Tibial nerve (tissue), 4 donors: Measurements from ENCODE around the gene LDHD. TPM values are rescaled to one million over a fixed set of nuclear protein-coding genes. Genes with fewer than 3 reads are reported as not detected.
A peak's percentile ranks its signal among the peaks of the same experiment; 100 is the strongest.

Experiments used
- DNase-seq, 2 donors: peaks; one replicate each; pipeline ENCODE4 v3.0.0-alpha.2; 2019; ENCODE audit warnings: low spot score in 2 of 2
- H3K27ac ChIP-seq, 4 donors: fragments of 200-600 bp; sonication (generic) in 3 of 4; one replicate each; pipeline ENCODE4 v1.5.1; 2017 to 2019; ENCODE audit warnings: mild to moderate bottlenecking in 1 of 4
- H3K27me3 ChIP-seq, 2 donors: fragments of 200-600 bp; sonication (generic) in 1 of 2; one replicate each; pipeline versions ENCODE4 v1.5.1 to v1.6.0; 2017 to 2019
- H3K36me3 ChIP-seq, 3 donors: fragments of 200-600 bp; sonication (generic); one replicate each; pipeline ENCODE4 v1.5.1; 2018 to 2019
- H3K4me1 ChIP-seq, 4 donors: fragments of 200-600 bp; sonication (generic) in 3 of 4; one replicate each; pipeline ENCODE4 v1.5.1; 2017 to 2019
- H3K4me3 ChIP-seq, 4 donors: fragments of 200-600 bp; sonication (generic) in 3 of 4; one replicate each; pipeline ENCODE4 v1.5.1; 2017 to 2019; ENCODE audit warnings: mild to moderate bottlenecking in 1 of 4, moderate library complexity in 1 of 4
- H3K9me3 ChIP-seq, 4 donors: fragments of 200-600 bp; sonication (generic) in 3 of 4; one replicate each; pipeline ENCODE4 v1.5.1; 2017 to 2019
- EP300 ChIP-seq, 2 donors: sonication (generic); formaldehyde crosslinking; IDR thresholded peaks; one replicate each; pipeline ENCODE4 v1.6.1; 2017; ENCODE audit warnings: antibody characterized with exemption in 2 of 2, mild to moderate bottlenecking in 1 of 2
- POLR2A ChIP-seq, 2 donors: fragments of 450-650 bp; IDR thresholded peaks; one replicate each; pipeline ENCODE4 v1.6.1; 2017; ENCODE audit warnings: antibody characterized with exemption in 2 of 2, mild to moderate bottlenecking in 2 of 2, moderate library complexity in 2 of 2
- WGBS, 2 donors: methylation state at CpG; one replicate each; pipeline ENCODE4 v1.1.5; 2018; 5-methylcytosine and 5-hydroxymethylcytosine counted together
- total RNA-seq, 4 donors: library from RNA; depleted of rRNA; stranded (reverse); fragments of >200 nt; gene quantifications; one replicate each; pipeline ENCODE4 v1.1.0, GENCODE V29; 2016
- TF ChIP-seq, protein P1 (sequence below), 5 experiments: fragments of 200-600 bp in 3 of 5; fragments of 450-650 bp in 2 of 5; sonication (generic) in 3 of 5; IDR thresholded peaks; one replicate each; pipeline ENCODE4 v1.5.1; 2016 to 2019; ENCODE audit warnings: antibody characterized with exemption in 5 of 5, mild to moderate bottlenecking in 3 of 5, moderate library complexity in 2 of 5

LDHD gene
- total RNA-seq, 4 donors from 2014 or later: 20.1 to 48.7 (median 27.7) TPM

GRCh38 chr16:75099738-75100602, 16.6 kb downstream of the LDHD start:
- H3K27me3 ChIP-seq: no peaks in the 10 kb centered on the region
- H3K27ac ChIP-seq: peak overlapping the region in 2 of 4 donors; percentile 12 to 43
- TF ChIP-seq EP300 (IDR thresholded peaks at IDR 0.05) (no peak), POLR2A (IDR thresholded peaks at IDR 0.05) (no peak)
- TF ChIP-seq, protein P1, sequence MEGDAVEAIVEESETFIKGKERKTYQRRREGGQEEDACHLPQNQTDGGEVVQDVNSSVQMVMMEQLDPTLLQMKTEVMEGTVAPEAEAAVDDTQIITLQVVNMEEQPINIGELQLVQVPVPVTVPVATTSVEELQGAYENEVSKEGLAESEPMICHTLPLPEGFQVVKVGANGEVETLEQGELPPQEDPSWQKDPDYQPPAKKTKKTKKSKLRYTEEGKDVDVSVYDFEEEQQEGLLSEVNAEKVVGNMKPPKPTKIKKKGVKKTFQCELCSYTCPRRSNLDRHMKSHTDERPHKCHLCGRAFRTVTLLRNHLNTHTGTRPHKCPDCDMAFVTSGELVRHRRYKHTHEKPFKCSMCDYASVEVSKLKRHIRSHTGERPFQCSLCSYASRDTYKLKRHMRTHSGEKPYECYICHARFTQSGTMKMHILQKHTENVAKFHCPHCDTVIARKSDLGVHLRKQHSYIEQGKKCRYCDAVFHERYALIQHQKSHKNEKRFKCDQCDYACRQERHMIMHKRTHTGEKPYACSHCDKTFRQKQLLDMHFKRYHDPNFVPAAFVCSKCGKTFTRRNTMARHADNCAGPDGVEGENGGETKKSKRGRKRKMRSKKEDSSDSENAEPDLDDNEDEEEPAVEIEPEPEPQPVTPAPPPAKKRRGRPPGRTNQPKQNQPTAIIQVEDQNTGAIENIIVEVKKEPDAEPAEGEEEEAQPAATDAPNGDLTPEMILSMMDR (IDR thresholded peaks at IDR 0.05): no peak
- H3K4me1 ChIP-seq: peaks cover 0 to 50% (median 11%) of the 10 kb centered on the region in 4 donors
- no peak overlapping the region for H3K4me3 ChIP-seq
- DNase-seq: no peak
- H3K9me3 ChIP-seq: no peaks in the 10 kb centered on the region
- no peaks in the 10 kb centered on the region for H3K36me3 ChIP-seq
- WGBS, 2 donors: 68 to 74% methylated on average over 15 to 16 of the region's 16 CpGs

- Histone ChIP-seq H3K9me3 (no peaks in the 10 kb centered on the region), H3K36me3 (peaks cover 0 to 1% (median 0%) of the 10 kb centered on the region in 3 donors), H3K4me1 (peaks cover 0 to 46% (median 10%) of the 10 kb centered on the region in 4 donors), H3K27ac (peak overlapping the region in 2 of 4 donors; percentile 3 to 12), H3K4me3 (no peak overlapping the region), H3K27me3 (no peaks in the 10 kb centered on the region)
- WGBS, 2 donors: 63 to 68% methylated on average over 8 of the region's 8 CpGs
- TF ChIP-seq, protein P1 (IDR thresholded peaks at IDR 0.05): no peak
- TF ChIP-seq POLR2A (IDR thresholded peaks at IDR 0.05) (no peak), EP300 (IDR thresholded peaks at IDR 0.05) (no peak)
- DNase-seq: no peak
Observed at GRCh38 chr16:75099075-75099667, 17.4 kb downstream of the LDHD start.

- H3K27me3 ChIP-seq: no peaks in the 10 kb centered on the region
- TF ChIP-seq, protein P1 (IDR thresholded peaks at IDR 0.05): no peak
- 76% methylated on average over 14 to 15 of the region's 15 CpGs for WGBS, 2 donors
- peak overlapping the region in 1 of 4 donors; percentile 3 for H3K27ac ChIP-seq
- no peaks in the 10 kb centered on the region for H3K9me3 ChIP-seq
- H3K4me3 ChIP-seq: no peak overlapping the region
- H3K36me3 ChIP-seq: peaks cover 0 to 9% (median 0%) of the 10 kb centered on the region in 3 donors
- peaks cover 0 to 46% (median 10%) of the 10 kb centered on the region in 4 donors for H3K4me1 ChIP-seq
- DNase-seq: no peak
Observed at GRCh38 chr16:75097941-75098901, 18.4 kb downstream of the LDHD start.

DNA sequence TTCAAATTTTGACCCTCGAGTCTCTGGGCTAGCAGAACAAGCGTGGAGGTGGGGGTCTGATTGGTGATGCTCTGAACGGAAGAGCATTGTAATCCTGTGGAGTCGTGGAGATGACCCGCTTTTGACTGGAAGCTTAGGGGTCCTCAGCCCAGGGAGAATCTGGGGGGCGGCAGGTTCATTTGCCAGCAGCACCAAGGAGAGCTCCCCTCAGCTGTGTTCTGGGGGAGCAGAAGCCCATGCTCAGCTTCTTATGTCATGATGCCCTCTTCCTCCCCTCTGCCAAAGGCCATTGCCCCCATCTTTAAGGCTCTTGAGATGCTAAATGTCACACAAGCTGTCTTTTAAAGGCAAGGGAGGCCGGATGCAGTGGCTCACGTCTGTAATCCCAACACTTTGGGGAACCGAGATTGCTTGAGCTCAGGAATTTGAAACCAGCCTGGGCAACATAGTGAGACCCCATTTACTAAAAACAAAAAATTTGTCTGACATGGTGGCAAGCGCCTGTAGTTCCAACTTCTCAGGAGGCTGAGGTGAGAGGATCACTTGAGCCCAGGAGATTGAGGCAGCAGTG, 19.3 kb downstream of the LDHD start:
- H3K27ac ChIP-seq: no peak overlapping the region
- DNase-seq: no peak
- 88 to 91% methylated on average over 10 of the region's 10 CpGs for WGBS, 2 donors
- H3K9me3 ChIP-seq: no peaks in the 10 kb centered on the region
- TF ChIP-seq, protein P1 (IDR thresholded peaks at IDR 0.05): no peak
- TF ChIP-seq POLR2A (IDR thresholded peaks at IDR 0.05) (no peak), EP300 (IDR thresholded peaks at IDR 0.05) (no peak)
- H3K4me1 ChIP-seq: peaks cover 0 to 46% (median 10%) of the 10 kb centered on the region in 4 donors
- H3K27me3 ChIP-seq: no peaks in the 10 kb centered on the region
- H3K4me3 ChIP-seq: no peak overlapping the region
- peaks cover 0 to 9% (median 0%) of the 10 kb centered on the region in 3 donors for H3K36me3 ChIP-seq
